Neural cell (in vitro differentiated cells): ENCODE measurements around the gene RAB28. TPM values are rescaled to one million over a fixed set of nuclear protein-coding genes. Genes with fewer than 3 reads are reported as not detected.

Experiments
- H2AFZ ChIP-seq: fragments of 200-600, 300-800 bp; sonication (generic), shearing (Covaris generic); 2 replicates; pipeline ENCODE4 v1.6.0; 2014; ENCODE audit warnings: low read depth, mild to moderate bottlenecking, antibody characterized with exemption, low read length, moderate library complexity
- H3F3A ChIP-seq: fragments of 200-600 bp; shearing (Covaris generic); 2 replicates; pipeline ENCODE4 v1.6.1; 2016; ENCODE audit warnings: mild to moderate bottlenecking, moderate library complexity, mixed read lengths, antibody characterized with exemption, low read length; ENCODE audit not compliant: insufficient read depth, poor library complexity, severe bottlenecking
- H3K27ac ChIP-seq: fragments of 200-600, 300-800 bp; sonication (generic), shearing (Covaris generic); 2 replicates; pipeline ENCODE4 v1.5.1; 2014; ENCODE audit warnings: mild to moderate bottlenecking, low read length, moderate library complexity
- H3K27me3 ChIP-seq: fragments of 300-800, 200-600 bp; sonication (generic), shearing (Covaris generic); 2 replicates; pipeline ENCODE4 v1.6.0; 2014; ENCODE audit warnings: mild to moderate bottlenecking, low read depth, low read length, moderate library complexity; ENCODE audit not compliant: insufficient read depth
- H3K36me3 ChIP-seq: fragments of 300-800, 200-600 bp; sonication (generic), shearing (Covaris generic); 2 replicates; pipeline ENCODE4 v1.5.1; 2014; ENCODE audit warnings: mild to moderate bottlenecking, antibody characterized with exemption, low read length, moderate library complexity; ENCODE audit not compliant: insufficient read depth
- H3K4me2 ChIP-seq: fragments of 300-800, 200-600 bp; sonication (generic), shearing (Covaris generic); 2 replicates; pipeline ENCODE4 v1.6.0; 2014; ENCODE audit warnings: mild to moderate bottlenecking, low read length
- H3K4me3 ChIP-seq: fragments of 300-800, 200-600 bp; sonication (generic), shearing (Covaris generic); 2 replicates; pipeline ENCODE4 v1.5.1; 2014; ENCODE audit warnings: mild to moderate bottlenecking, low read length, moderate library complexity
- H3K79me2 ChIP-seq: fragments of 200-600 bp; shearing (Covaris generic); replicated peaks from 2 replicates; pipeline ENCODE4 v1.6.0; 2014; ENCODE audit warnings: mild to moderate bottlenecking, low read length, moderate library complexity; ENCODE audit not compliant: insufficient read depth
- H3K9ac ChIP-seq: fragments of 300-800, 200-600 bp; sonication (generic), shearing (Covaris generic); 2 replicates; pipeline ENCODE4 v1.6.1; 2016; ENCODE audit warnings: mild to moderate bottlenecking, low read length, mixed read lengths
- H3K9me2 ChIP-seq: fragments of 200-600 bp; shearing (Covaris generic); 2 replicates; pipeline ENCODE4 v1.6.1; 2016; ENCODE audit warnings: mild to moderate bottlenecking, low read length, mixed read lengths; ENCODE audit not compliant: insufficient read depth
- H3K9me3 ChIP-seq: fragments of 200-600, 300-800 bp; sonication (generic), shearing (Covaris generic); 2 replicates; pipeline ENCODE4 v1.6.1; 2016; ENCODE audit warnings: mild to moderate bottlenecking, mixed run types, low read length, moderate library complexity, mixed read lengths
- H4K20me1 ChIP-seq: fragments of 200-600 bp; shearing (Covaris generic); 2 replicates; pipeline ENCODE4 v1.6.1; 2016; ENCODE audit warnings: mild to moderate bottlenecking, mixed run types; ENCODE audit not compliant: insufficient read depth
- EP300 ChIP-seq: fragments of 450-650 bp; conservative IDR thresholded peaks from 2 replicates; pipeline ENCODE4 v1.6.1; 2014; ENCODE audit warnings: antibody characterized with exemption, mild to moderate bottlenecking, moderate library complexity; ENCODE audit not compliant: poor library complexity, severe bottlenecking
- EZH2 ChIP-seq: fragments of 200-600, 300-800 bp; shearing (Covaris generic), sonication (generic); IDR thresholded peaks from 2 replicates; pipeline ENCODE4 v1.6.1; 2014; ENCODE audit warnings: antibody characterized with exemption, low read length, borderline replicate concordance, mild to moderate bottlenecking; ENCODE audit not compliant: insufficient read depth, poor library complexity, severe bottlenecking
- MXI1 ChIP-seq: fragments of 450-650 bp; conservative IDR thresholded peaks from 2 replicates; pipeline ENCODE4 v1.6.1; 2014; ENCODE audit warnings: antibody characterized with exemption, mild to moderate bottlenecking; ENCODE audit not compliant: poor library complexity, severe bottlenecking
- POLR2AphosphoS5 ChIP-seq: IDR thresholded peaks from 2 replicates; pipeline ENCODE4 v1.6.1; 2012
- RAD21 ChIP-seq: fragments of 450-650 bp; conservative IDR thresholded peaks from 2 replicates; pipeline ENCODE4 v1.6.1; 2014; ENCODE audit warnings: antibody characterized with exemption, mild to moderate bottlenecking, moderate library complexity
- SMC3 ChIP-seq: fragments of 450-650 bp; conservative IDR thresholded peaks from 2 replicates; pipeline ENCODE4 v1.6.1; 2014; ENCODE audit warnings: antibody characterized with exemption, mild to moderate bottlenecking, moderate library complexity; ENCODE audit not compliant: poor library complexity
- TAF1 ChIP-seq: IDR thresholded peaks from 2 replicates; pipeline ENCODE4 v1.6.1; 2012; ENCODE audit warnings: low read depth
- polyA plus RNA-seq: library from polyadenylated mRNA; depleted of rRNA; stranded (reverse); fragments of >200 nt; gene quantifications from 2 replicates; pipeline ENCODE4 v1.2.3, GENCODE V29; 2014
- TF ChIP-seq, protein P1 (sequence below): fragments of 450-650 bp; IDR thresholded peaks from 2 replicates; pipeline ENCODE4 v1.5.1; 2014; ENCODE audit warnings: antibody characterized with exemption, mild to moderate bottlenecking, moderate library complexity; ENCODE audit not compliant: poor library complexity, severe bottlenecking
- TF ChIP-seq, protein P2 (sequence below): IDR thresholded peaks from 2 replicates; pipeline ENCODE4 v1.6.1; 2012; ENCODE audit warnings: borderline replicate concordance

The RAB28 gene
- polyA plus RNA-seq, 1 donor from 2014 or later = 60.7 TPM

DNA sequence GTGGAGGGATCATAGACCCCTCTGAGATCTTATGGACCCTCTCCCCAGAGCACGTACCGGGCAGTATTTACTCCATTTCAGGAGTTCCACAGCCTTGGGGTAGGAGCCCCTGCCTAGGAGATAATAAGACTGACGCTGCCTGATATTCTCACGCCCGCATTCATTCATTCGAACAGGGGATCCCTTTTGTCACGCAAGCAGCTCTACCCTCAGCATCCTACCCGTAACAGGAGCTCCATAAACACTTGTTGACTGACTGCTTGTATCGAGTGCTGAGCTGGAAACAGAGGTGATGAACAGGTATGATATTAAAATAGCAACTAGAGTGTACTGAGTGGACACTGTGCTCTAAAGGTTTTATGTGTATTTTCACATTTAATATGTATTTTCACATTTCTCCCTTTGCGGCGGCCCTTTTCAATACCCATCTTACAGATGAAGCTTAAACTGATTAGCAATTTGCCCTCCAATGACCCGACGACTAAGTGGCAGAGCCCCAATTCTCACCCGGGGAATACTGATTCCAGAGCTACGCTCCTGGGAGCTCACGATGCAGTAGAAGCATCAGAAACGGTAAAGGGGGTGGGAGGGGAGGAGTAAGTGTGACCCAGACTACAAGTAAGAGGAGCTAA, 888 bp downstream of the RAB28 start:
- Histone ChIP-seq H3K9ac (peak overlapping the region; percentile 89), H3K27me3 (no peaks in the 10 kb centered on the region), H3K27ac (peak overlapping the region; percentile 94), H3K36me3 (no peaks in the 10 kb centered on the region), H3F3A (no peaks in the 10 kb centered on the region), H4K20me1 (no peaks in the 10 kb centered on the region), H3K79me2 (peaks cover 46% of the 10 kb centered on the region), H3K9me3 (no peaks in the 10 kb centered on the region), H2AFZ (peak overlapping the region; percentile 87), H3K9me2 (no peaks in the 10 kb centered on the region), H3K4me2 (peak overlapping the region; percentile 83), H3K4me3 (peak overlapping the region; percentile 83)
- TF ChIP-seq SMC3 (peak; percentile 18), RAD21 (no peak)

DNA sequence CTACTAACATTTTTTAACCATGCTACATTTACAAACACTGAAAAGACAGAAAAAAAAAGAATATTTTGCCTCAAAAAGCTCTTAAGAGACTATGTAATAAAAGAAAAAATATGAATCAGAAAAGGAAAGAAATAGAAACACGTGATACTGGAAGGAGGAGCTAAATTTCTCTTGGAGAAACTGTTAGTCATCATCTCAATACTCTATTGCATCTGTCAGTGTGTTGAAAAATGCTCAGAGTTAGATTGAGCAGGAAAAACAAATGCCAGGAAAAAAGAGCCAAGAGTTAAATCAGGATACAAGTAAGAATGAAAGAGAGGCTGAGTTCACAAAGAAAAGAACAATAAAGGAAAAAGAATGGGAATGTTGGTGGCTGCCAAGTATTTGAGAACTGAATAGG, 2.6 kb downstream of the RAB28 start:
- Histone ChIP-seq H3K9me2 (no peaks in the 10 kb centered on the region), H3K79me2 (peaks cover 46% of the 10 kb centered on the region), H3K4me3 (peak overlapping the region; percentile 83), H4K20me1 (no peaks in the 10 kb centered on the region), H3F3A (no peaks in the 10 kb centered on the region), H3K9ac (no peak overlapping the region), H3K27ac (no peak overlapping the region), H3K27me3 (no peaks in the 10 kb centered on the region), H2AFZ (no peak overlapping the region), H3K9me3 (no peaks in the 10 kb centered on the region), H3K36me3 (no peaks in the 10 kb centered on the region), H3K4me2 (peak overlapping the region; percentile 83)
- TF ChIP-seq, protein P1, sequence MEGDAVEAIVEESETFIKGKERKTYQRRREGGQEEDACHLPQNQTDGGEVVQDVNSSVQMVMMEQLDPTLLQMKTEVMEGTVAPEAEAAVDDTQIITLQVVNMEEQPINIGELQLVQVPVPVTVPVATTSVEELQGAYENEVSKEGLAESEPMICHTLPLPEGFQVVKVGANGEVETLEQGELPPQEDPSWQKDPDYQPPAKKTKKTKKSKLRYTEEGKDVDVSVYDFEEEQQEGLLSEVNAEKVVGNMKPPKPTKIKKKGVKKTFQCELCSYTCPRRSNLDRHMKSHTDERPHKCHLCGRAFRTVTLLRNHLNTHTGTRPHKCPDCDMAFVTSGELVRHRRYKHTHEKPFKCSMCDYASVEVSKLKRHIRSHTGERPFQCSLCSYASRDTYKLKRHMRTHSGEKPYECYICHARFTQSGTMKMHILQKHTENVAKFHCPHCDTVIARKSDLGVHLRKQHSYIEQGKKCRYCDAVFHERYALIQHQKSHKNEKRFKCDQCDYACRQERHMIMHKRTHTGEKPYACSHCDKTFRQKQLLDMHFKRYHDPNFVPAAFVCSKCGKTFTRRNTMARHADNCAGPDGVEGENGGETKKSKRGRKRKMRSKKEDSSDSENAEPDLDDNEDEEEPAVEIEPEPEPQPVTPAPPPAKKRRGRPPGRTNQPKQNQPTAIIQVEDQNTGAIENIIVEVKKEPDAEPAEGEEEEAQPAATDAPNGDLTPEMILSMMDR = no peak
- no peak for TF ChIP-seq RAD21
- TF ChIP-seq EP300 = no peak
- TF ChIP-seq EZH2 = no peak
- TF ChIP-seq SMC3 = no peak
- TF ChIP-seq POLR2AphosphoS5 = no peak
- TF ChIP-seq MXI1 = no peak
- TF ChIP-seq TAF1 = no peak
- TF ChIP-seq, protein P2, sequence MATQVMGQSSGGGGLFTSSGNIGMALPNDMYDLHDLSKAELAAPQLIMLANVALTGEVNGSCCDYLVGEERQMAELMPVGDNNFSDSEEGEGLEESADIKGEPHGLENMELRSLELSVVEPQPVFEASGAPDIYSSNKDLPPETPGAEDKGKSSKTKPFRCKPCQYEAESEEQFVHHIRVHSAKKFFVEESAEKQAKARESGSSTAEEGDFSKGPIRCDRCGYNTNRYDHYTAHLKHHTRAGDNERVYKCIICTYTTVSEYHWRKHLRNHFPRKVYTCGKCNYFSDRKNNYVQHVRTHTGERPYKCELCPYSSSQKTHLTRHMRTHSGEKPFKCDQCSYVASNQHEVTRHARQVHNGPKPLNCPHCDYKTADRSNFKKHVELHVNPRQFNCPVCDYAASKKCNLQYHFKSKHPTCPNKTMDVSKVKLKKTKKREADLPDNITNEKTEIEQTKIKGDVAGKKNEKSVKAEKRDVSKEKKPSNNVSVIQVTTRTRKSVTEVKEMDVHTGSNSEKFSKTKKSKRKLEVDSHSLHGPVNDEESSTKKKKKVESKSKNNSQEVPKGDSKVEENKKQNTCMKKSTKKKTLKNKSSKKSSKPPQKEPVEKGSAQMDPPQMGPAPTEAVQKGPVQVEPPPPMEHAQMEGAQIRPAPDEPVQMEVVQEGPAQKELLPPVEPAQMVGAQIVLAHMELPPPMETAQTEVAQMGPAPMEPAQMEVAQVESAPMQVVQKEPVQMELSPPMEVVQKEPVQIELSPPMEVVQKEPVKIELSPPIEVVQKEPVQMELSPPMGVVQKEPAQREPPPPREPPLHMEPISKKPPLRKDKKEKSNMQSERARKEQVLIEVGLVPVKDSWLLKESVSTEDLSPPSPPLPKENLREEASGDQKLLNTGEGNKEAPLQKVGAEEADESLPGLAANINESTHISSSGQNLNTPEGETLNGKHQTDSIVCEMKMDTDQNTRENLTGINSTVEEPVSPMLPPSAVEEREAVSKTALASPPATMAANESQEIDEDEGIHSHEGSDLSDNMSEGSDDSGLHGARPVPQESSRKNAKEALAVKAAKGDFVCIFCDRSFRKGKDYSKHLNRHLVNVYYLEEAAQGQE = no peak
